Measurements from ENCODE around the gene KRT73.

Gene KRT73

DNA sequence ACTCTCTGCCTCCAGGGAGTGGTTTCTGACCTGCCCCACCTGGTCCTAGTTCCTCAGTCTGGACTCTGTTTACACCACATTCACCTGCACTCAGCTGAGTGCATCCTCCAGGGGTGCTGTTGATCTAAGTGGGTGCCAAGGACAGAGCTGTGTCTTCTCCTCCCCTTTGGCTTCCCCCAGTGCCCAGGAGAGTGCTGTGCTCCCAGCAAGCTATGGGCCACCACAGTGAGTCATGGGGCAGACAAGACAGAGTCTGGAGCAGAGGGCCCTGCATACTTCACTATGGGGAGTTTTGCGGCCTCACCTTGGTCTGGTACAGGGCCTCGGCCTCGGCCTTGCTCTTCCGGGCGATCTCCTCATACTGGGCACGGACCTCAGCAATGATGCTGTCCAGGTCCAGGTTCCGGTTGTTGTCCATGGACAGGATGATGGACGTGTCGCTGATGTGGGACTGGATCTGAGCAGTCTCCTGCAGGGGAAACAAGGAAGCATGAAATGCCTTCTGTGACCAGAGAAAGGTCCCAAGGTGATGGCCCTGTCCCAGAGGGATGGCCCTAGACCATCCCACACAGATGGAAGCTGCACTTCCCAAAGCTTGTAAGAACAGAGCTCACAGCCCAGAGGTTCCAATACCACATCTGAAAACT is 4.9 kb downstream of the KRT73 start:
- TF ChIP-seq, protein P1, sequence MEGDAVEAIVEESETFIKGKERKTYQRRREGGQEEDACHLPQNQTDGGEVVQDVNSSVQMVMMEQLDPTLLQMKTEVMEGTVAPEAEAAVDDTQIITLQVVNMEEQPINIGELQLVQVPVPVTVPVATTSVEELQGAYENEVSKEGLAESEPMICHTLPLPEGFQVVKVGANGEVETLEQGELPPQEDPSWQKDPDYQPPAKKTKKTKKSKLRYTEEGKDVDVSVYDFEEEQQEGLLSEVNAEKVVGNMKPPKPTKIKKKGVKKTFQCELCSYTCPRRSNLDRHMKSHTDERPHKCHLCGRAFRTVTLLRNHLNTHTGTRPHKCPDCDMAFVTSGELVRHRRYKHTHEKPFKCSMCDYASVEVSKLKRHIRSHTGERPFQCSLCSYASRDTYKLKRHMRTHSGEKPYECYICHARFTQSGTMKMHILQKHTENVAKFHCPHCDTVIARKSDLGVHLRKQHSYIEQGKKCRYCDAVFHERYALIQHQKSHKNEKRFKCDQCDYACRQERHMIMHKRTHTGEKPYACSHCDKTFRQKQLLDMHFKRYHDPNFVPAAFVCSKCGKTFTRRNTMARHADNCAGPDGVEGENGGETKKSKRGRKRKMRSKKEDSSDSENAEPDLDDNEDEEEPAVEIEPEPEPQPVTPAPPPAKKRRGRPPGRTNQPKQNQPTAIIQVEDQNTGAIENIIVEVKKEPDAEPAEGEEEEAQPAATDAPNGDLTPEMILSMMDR (IDR thresholded peaks at IDR 0.05; ENCODE audit: low read depth, low read length), result no peak
- no peak for DNase-seq (ENCODE audit: extremely low read depth, low read depth)

DNA sequence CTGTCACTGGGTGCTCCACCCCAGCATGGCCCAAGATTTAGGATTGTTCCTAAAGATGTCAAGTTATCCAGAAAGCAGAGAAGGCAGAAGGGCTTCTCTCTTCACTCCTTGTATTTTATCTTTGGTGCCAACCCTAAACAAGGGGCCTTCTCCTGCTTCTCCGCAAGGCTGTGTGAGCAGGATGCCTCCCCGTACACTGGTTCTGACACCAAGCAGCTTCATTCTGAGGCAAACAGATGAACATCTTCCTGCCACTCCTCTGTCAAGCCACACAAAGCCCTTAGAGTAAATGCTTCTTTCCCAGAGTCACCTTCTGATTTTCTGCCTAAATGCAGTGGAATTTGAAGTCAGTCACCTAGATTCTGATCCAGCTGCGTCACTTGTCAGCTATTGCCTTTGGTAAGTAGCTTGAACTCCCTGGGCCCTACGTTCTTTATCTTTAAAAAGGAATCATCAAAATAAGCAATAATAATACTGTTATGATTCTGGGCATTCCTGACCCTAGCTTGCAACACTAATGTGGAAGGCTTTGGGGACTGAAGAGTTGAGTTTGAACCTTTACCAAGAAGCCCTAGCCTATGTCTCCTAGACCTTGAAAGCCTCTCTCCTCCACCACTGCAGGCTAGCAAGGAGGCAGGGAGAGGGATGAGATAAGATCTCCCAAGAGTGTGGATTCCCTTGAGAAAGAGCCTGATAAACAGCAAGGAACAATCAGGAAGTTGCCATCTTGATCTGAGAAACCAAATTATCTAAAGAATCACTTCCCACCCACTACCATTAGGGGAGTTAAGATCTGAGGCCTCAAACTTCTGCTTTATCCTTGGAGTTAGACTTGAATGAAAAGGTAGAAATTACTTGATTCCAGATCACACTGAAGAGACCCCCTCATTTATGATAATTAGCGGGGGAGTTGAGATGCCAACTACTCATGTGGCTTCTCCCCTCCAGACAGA is 5.7 kb downstream of the KRT73 start:
- TF ChIP-seq, protein P1 (IDR thresholded peaks at IDR 0.05; ENCODE audit: low read depth, low read length), result no peak
- DNase-seq (ENCODE audit: extremely low read depth, low read depth), result no peak

DNA sequence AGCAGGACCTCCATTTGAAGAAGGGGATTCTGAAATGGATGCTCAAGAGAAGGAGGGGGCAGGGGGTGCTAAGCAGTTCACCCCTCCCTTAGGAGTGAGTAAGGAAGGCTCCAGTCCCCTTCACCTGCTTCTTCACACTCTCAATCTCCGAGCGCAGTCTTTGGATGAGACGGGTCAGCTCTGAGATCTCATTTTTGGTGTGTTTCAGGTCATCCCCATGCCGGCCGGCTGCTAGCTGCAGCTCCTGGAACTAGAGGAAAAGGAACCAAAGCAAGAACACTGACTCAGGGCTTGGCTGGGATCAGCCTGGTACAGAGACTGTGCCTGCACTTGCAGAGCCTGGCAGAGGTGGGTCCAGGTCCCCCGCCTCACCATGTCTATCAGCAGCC is 7.3 kb downstream of the KRT73 start:
- no peak for DNase-seq (ENCODE audit: extremely low read depth, low read depth)
- TF ChIP-seq, protein P1 (IDR thresholded peaks at IDR 0.05; ENCODE audit: low read depth, low read length), result no peak

DNA sequence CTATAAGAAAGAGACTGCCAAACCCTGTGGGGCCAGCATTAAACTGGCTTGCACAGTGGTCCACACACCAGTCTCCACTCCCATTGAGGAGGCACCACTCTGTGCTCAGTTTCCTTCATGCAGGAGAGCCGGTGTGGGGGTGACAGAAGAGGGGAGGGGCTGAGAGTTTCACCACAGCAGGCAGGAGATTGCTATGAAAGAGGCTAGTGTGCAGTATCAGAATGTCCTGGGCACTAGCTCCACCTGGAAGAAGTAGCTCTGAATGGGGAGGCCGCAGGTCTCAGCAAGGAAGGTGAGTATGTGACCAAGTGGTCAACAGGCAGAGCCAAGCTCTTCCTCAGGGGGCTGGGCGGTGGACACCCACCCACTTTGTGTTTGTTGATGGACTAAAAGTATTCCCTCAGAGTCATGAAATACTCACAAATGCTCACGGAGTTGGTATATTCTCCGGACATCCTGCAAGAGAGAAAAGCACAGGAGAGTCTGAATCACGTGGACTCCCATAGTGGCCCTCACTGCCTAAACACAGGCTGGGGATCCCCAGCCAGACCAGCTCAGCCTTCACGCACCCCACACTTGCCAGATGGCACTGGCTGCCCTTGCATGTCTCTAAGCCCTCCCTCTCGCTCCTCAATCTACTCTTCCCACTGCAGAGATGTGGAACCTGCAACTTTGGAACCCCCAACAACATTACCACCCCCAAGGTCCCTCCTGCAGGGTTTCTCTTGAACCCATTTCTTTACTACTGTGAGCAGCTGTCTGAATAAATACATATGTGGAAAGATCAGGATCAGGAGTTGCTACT is 9.3 kb downstream of the KRT73 start:
- DNase-seq (ENCODE audit: extremely low read depth, low read depth), result no peak
- TF ChIP-seq, protein P1 (IDR thresholded peaks at IDR 0.05; ENCODE audit: low read depth, low read length), result no peak

DNA sequence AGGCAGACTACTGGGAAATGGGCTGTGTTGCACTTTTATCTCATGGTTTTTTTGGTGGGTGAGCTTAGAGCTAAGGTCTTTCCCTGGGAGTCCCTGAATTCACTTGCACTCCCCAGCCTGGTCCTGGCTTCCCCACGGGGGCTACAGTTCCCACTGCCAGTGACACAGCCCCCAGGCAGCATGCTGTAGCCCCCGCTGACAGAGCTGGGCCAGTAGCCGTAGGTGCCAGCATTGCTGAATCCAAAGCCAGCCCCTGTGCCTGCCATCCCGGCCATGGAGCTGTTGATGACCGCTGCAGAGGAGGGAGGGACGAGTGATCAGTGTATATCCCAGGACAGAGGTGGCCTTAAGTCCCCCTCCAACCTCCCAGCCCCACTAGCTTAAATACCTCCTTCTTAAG is 10.2 kb downstream of the KRT73 start:
- no peak for DNase-seq (ENCODE audit: extremely low read depth, low read depth)
- TF ChIP-seq, protein P1 (IDR thresholded peaks at IDR 0.05; ENCODE audit: low read depth, low read length), result no peak

DNA sequence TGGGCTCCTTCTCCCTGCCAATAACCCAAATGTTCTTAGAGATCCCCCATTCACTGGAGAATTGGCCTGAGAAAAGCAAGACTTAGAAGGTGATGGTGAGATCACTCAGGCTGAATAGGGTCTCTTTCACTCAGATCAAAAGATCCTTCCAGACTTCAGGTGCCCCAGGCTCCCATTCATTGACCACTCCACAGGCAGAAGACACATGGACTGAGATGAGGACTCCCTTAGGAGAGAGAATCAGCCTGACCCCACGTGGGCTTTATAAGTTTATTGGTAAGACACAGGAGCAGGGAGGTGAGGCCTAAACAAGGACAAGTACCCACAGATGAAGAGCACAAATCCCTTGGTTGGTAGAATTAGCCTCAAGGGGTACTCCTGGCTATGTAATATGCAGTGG is 11.0 kb downstream of the KRT73 start:
- TF ChIP-seq, protein P1 (IDR thresholded peaks at IDR 0.05; ENCODE audit: low read depth, low read length), result no peak
- DNase-seq (ENCODE audit: extremely low read depth, low read depth), result no peak
